Glutamatergic neuron (in vitro differentiated cells): ENCODE data around the gene CCDC192. TPM values are rescaled to one million over a fixed set of nuclear protein-coding genes. Genes with fewer than 3 reads are reported as not detected.

Source experiments
- DNase-seq: peaks from one replicate; pipeline ENCODE4 v3.0.0; 2022
- H3K27ac Mint-ChIP-seq: one replicate; pipeline ENCODE4 v1.8.0; 2020; ENCODE audit warnings: mild to moderate bottlenecking, mixed read lengths, inconsistent platforms; ENCODE audit not compliant: unreplicated experiment
- H3K27me3 Mint-ChIP-seq: one replicate; pipeline ENCODE4 v1.8.0; 2020; ENCODE audit warnings: mild to moderate bottlenecking, moderate library complexity, mixed read lengths, inconsistent platforms; ENCODE audit not compliant: unreplicated experiment
- H3K36me3 Mint-ChIP-seq: one replicate; pipeline ENCODE4 v1.8.0; 2020; ENCODE audit warnings: mild to moderate bottlenecking, mixed read lengths, inconsistent platforms; ENCODE audit not compliant: unreplicated experiment
- H3K4me1 Mint-ChIP-seq: one replicate; pipeline ENCODE4 v1.8.0; 2020; ENCODE audit warnings: mild to moderate bottlenecking, low read depth, mixed read lengths, inconsistent platforms; ENCODE audit not compliant: unreplicated experiment
- H3K4me3 Mint-ChIP-seq: one replicate; pipeline ENCODE4 v1.8.0; 2020; ENCODE audit warnings: mild to moderate bottlenecking, mixed read lengths, inconsistent platforms; ENCODE audit not compliant: unreplicated experiment
- H3K9me3 Mint-ChIP-seq: one replicate; pipeline ENCODE4 v1.8.0; 2020; ENCODE audit warnings: mild to moderate bottlenecking, moderate library complexity, mixed read lengths, inconsistent platforms; ENCODE audit not compliant: unreplicated experiment
- total RNA-seq: library from RNA; stranded (reverse); fragmentation: NEBNext Ultra II Directional; extraction: Animal tissue kit (Norgen Biotek cat#: 25700); gene quantifications from one replicate; pipeline ENCODE4 v1.2.1, GENCODE V29; 2021; ENCODE audit not compliant: unreplicated experiment
- TF ChIP-seq, protein P1 (sequence below): fragments of 200-600 bp; sonication (generic); IDR thresholded peaks from one replicate; pipeline ENCODE4 v1.5.0; 2021; ENCODE audit not compliant: partially characterized antibody, unreplicated experiment

Gene CCDC192
- total RNA-seq, 1 donor from 2014 or later = not detected

DNA sequence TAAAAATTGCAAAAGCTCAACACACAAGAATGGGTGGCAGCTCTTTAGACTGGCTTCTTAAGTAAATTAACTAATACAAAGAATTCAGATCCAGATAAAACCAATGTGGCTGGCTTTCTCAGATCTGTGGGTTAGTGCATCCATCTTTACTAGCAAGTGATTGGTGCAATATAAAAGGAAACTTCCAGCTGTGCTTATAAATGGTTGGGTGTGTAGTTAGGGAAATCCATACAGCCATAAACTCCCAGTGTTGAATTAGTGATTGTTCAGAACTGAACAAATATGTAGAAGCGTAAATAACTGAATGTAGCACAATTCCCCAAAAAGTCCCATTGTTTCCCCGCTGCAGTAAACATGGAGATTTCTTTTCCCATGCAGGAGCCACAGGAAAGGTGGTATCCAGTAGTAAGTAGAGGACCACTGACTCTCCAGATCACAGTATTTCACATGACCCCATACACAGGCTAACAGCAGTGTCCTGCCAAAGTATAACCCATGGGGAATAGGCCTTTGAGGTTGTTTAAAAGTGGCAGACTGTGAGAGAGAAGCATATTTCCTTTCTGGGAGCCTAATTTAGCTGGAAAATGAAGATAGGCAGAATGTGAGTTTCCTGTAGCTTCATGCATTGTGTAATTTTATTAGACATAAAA, 207.2 kb downstream of the CCDC192 start:
- Mint-ChIP-seq H3K9me3 (no peaks in the 10 kb centered on the region), H3K36me3 (no peaks in the 10 kb centered on the region), H3K4me1 (peaks cover 7% of the 10 kb centered on the region), H3K4me3 (no peak overlapping the region), H3K27ac (no peak overlapping the region), H3K27me3 (peaks cover 4% of the 10 kb centered on the region)
- TF ChIP-seq, protein P1, sequence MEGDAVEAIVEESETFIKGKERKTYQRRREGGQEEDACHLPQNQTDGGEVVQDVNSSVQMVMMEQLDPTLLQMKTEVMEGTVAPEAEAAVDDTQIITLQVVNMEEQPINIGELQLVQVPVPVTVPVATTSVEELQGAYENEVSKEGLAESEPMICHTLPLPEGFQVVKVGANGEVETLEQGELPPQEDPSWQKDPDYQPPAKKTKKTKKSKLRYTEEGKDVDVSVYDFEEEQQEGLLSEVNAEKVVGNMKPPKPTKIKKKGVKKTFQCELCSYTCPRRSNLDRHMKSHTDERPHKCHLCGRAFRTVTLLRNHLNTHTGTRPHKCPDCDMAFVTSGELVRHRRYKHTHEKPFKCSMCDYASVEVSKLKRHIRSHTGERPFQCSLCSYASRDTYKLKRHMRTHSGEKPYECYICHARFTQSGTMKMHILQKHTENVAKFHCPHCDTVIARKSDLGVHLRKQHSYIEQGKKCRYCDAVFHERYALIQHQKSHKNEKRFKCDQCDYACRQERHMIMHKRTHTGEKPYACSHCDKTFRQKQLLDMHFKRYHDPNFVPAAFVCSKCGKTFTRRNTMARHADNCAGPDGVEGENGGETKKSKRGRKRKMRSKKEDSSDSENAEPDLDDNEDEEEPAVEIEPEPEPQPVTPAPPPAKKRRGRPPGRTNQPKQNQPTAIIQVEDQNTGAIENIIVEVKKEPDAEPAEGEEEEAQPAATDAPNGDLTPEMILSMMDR = no peak
- DNase-seq = no peak

DNA sequence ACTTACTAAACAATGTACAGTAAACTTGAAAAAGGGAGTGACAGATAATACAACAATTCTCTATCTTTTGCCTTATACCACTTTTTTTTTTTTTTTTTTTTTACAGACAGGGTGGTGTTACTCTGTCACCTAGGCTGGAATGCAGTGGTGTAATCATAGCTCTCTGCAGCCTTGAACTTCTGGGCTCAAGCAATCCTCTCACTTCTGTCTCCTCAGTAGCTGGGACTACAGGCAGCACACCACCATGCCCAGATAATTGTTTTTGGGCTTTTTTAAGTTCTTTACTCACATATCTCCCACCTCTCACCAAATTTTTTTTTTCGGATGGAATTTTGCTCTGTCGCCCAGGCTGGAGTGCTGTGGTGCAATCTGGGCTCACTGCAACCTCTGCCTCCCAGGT, 208.4 kb downstream of the CCDC192 start:
- Mint-ChIP-seq H3K36me3 (no peaks in the 10 kb centered on the region), H3K9me3 (no peaks in the 10 kb centered on the region), H3K4me1 (peaks cover 7% of the 10 kb centered on the region), H3K27ac (no peak overlapping the region), H3K27me3 (peaks cover 4% of the 10 kb centered on the region), H3K4me3 (no peak overlapping the region)
- no peak for DNase-seq
- TF ChIP-seq, protein P1 = no peak

DNA sequence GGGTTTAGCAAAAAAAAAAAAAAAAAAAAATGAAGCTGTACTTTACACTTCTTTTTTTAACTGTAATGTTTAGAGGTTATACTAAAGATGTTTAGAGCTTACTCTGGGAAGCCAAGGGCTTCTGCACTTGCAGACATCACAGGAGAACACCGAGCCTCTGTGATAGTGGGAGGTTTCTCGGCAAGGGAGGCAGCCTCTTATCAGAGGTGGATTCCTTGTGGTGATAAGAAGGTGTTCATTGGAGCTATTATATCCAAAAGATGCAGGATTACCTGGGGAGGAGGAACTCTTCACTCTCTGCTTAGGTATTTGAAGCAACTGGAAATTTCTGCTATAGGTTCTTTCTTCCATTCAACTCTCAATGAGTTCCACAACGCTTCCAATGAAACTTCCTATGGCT, 209.2 kb downstream of the CCDC192 start:
- peaks cover 4% of the 10 kb centered on the region for H3K27me3 Mint-ChIP-seq
- TF ChIP-seq, protein P1 = no peak
- H3K27ac Mint-ChIP-seq = no peak overlapping the region
- no peak for DNase-seq
- no peaks in the 10 kb centered on the region for H3K36me3 Mint-ChIP-seq
- H3K4me1 Mint-ChIP-seq = peaks cover 7% of the 10 kb centered on the region
- H3K4me3 Mint-ChIP-seq = no peak overlapping the region
- no peaks in the 10 kb centered on the region for H3K9me3 Mint-ChIP-seq

DNA sequence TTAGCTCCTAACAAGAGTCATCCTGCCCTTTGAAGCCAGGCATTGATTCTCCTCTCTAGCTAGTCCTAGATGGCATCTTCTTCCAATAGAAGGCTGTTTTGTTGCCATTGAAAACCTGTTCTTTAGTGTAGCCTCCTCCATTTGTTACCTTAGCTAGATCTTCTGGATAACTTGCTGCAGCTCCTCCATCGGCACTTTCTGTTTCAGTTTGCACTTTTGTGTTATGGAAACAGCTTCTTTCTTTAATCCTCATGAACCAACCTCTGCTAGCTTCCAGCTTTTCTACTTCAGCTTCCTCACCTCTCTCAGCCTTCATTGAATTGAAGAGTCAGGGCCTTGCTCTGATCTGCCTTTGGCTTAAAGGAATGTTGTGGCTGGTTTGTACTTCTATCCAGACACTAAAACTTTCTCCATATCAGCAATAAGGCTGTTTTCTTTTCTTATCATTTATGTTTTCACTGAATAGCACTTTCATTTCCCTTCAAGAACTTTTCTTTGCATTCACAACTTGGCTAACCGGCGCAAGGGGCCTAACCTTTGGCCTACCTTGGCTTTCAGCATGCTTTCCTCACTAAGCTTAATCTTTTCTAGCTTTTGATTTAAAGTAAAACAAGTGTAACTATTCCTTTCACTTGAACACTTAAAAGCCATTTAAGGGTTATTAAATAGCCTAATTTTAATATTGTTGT, 213.8 kb downstream of the CCDC192 start:
- Mint-ChIP-seq H3K4me1 (no peaks in the 10 kb centered on the region), H3K4me3 (no peak overlapping the region), H3K36me3 (no peaks in the 10 kb centered on the region), H3K27me3 (no peaks in the 10 kb centered on the region), H3K27ac (no peak overlapping the region), H3K9me3 (no peaks in the 10 kb centered on the region)
- DNase-seq = no peak
- TF ChIP-seq, protein P1 = no peak

DNA sequence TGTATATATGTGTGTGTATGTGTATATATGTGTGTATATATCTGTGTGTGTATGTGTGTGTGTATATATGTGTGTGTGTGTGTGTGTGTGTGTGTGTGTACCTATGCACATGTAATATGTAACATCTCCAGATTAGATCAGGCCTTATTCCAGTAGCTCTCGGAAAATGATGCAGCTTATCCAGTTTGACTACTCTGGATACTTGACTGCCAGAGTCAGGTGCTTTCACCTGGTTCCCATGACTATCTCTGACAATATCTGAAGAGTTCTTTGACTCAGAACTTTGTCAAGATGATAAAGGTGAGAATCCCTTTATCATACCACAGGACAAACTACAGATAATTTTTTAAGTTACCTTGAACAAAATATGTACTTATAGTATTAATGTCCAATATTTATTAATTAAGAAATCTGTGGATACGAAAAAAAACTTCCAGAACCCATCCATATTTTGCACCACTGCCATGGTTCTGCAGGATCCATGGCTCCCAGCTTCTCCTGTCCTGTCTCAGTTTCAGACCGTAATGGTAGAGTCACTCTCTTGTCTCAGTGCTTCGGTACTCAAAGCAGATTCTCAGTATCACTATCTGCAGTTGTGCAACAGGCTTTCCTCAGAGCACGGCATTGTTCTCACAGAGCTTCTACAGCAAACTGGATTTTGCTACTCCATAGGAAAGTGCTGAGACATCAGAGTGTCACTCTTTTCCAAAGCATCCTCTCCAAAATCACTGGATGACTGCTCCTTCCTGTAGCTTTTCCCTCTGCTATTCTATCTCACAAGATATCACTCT, 216.0 kb downstream of the CCDC192 start:
- no peak overlapping the region for H3K4me3 Mint-ChIP-seq
- no peaks in the 10 kb centered on the region for H3K36me3 Mint-ChIP-seq
- no peaks in the 10 kb centered on the region for H3K27me3 Mint-ChIP-seq
- no peak overlapping the region for H3K27ac Mint-ChIP-seq
- no peak for DNase-seq
- H3K9me3 Mint-ChIP-seq = no peaks in the 10 kb centered on the region
- no peaks in the 10 kb centered on the region for H3K4me1 Mint-ChIP-seq
- TF ChIP-seq, protein P1 = no peak
